ENCODE measurements around the gene GNAQ.

- TF ChIP-seq POLR2A (IDR thresholded peaks at IDR 0.05; ENCODE audit: low read depth) = no peak
- peak in 1 of 3 experiments; percentile 36 for TF ChIP-seq CTCF (IDR thresholded peaks at IDR 0.05)
- no peak for TF ChIP-seq POLR2AphosphoS5 (IDR thresholded peaks at IDR 0.05)
- TF ChIP-seq EP300 (IDR thresholded peaks at IDR 0.05) = no peak
Measured at GRCh38 chr9:77793849-77794248, 237.8 kb downstream of the GNAQ start.
